ENCODE measurements around the gene KBTBD13. TPM values are rescaled to one million over a fixed set of nuclear protein-coding genes. Genes with fewer than 3 reads are reported as not detected.
"Not testable (repeated sequence)": the region's sequence is repeated elsewhere in the genome, so short reads cannot be mapped to it uniquely, and the experiment has no call there.

KBTBD13 gene
- total RNA-seq, 2 donors from 2014 or later, result 2.6 to 5.2 TPM

GRCh38 chr15:65096481-65097385 lies 20.2 kb downstream of the KBTBD13 start:
- ATAC-seq, result no peak
- no peak for DNase-seq
- intact Hi-C loops (cut with DNase I), result no loop called here

GRCh38 chr15:65097651-65098263 lies 21.2 kb downstream of the KBTBD13 start:
- DNase-seq, result no peak
- no peak for ATAC-seq
- intact Hi-C loops (cut with DNase I), result no loop called here

- no peak for ATAC-seq
Measured at GRCh38 chr15:65099336-65099735, 22.8 kb downstream of the KBTBD13 start.

GRCh38 chr15:65099801-65100200 lies 23.3 kb downstream of the KBTBD13 start:
- intact Hi-C loops (cut with DNase I), result loop anchor here in 1 of 2 donors (5.0 kb wide), 2 partner anchors 48 to 68 kb away; no protein-coding TSS in a partner anchor
- ATAC-seq, result not testable (repeated sequence)

More at GRCh38 chr15:65099336-65099735, 22.8 kb downstream of the KBTBD13 start:
- intact Hi-C loops (cut with DNase I), result no loop called here
- DNase-seq, result no peak

GRCh38 chr15:65100442-65100841 lies 23.9 kb downstream of the KBTBD13 start:
- ATAC-seq, result no peak
- intact Hi-C loops (cut with DNase I), result loop anchor here in 1 of 2 donors (5.0 kb wide), 2 partner anchors 48 to 68 kb away; no protein-coding TSS in a partner anchor
- DNase-seq, result no peak

More at GRCh38 chr15:65099801-65100200, 23.3 kb downstream of the KBTBD13 start:
- DNase-seq, result not testable (repeated sequence)

GRCh38 chr15:65101411-65101890 lies 24.9 kb downstream of the KBTBD13 start:
- DNase-seq, result peak; percentile 76
- intact Hi-C loops (cut with DNase I), result loop anchor here in 1 of 2 donors (5.0 kb wide), 2 partner anchors 49 to 69 kb away; no protein-coding TSS in a partner anchor
- peak; percentile 52 to 61 for ATAC-seq

- DNase-seq, result no peak
- peak; percentile 6 to 36 for ATAC-seq
- intact Hi-C loops (cut with DNase I), result loop anchor here in 1 of 2 donors (5.0 kb wide), 2 partner anchors 50 to 70 kb away; no protein-coding TSS in a partner anchor
Measured at GRCh38 chr15:65101891-65102708, 25.6 kb downstream of the KBTBD13 start.

- intact Hi-C loops (cut with DNase I), result loop anchor here in 1 of 2 donors (5.0 kb wide), 2 partner anchors 51 to 71 kb away; no protein-coding TSS in a partner anchor
- no peak for ATAC-seq
- DNase-seq, result no peak
Measured at GRCh38 chr15:65102912-65103311, 26.4 kb downstream of the KBTBD13 start.

GRCh38 chr15:65105038-65105437 lies 28.5 kb downstream of the KBTBD13 start:
- DNase-seq (no peak), ATAC-seq (no peak)
- intact Hi-C loops (cut with DNase I), result no loop called here

- intact Hi-C loops (cut with DNase I), result no loop called here
- DNase-seq, result no peak
- no peak for ATAC-seq
Measured at GRCh38 chr15:65106011-65106590, 29.6 kb downstream of the KBTBD13 start.

GRCh38 chr15:65110676-65111292 lies 34.2 kb downstream of the KBTBD13 start:
- ATAC-seq, result peak in 1 of 2 donors; percentile 86
- DNase-seq, result peak; percentile 73
- intact Hi-C loops (cut with DNase I), result no loop called here

GRCh38 chr15:65115086-65115485 lies 38.5 kb downstream of the KBTBD13 start, which contains the start of gene UBAP1L:
UBAP1L (minus strand) TSS chr15:65115200; CDS start chr15:65106215, 8,985 bp downstream.
- ATAC-seq, result no peak
- intact Hi-C loops (cut with DNase I), result no loop called here
- DNase-seq, result no peak

- DNase-seq (no peak), ATAC-seq (no peak)
- intact Hi-C loops (cut with DNase I), result no loop called here
Measured at GRCh38 chr15:65115542-65115941, 39.0 kb downstream of the KBTBD13 start.

Other genes starting within 250 kb of the KBTBD13 start
- gene PLEKHO2, start 234.8 kb upstream of the KBTBD13 start, total RNA-seq, result 10 to 100 TPM; 21.3 to 27.0 TPM
- 1 to 10 TPM; 3.9 to 5.0 TPM for gene ANKDD1A, start 164.8 kb upstream of the KBTBD13 start, total RNA-seq
- 10 to 100 TPM; 54.0 to 58.6 TPM for gene SPG21, start 86.8 kb upstream of the KBTBD13 start, total RNA-seq
- gene MTFMT, start 47.1 kb upstream of the KBTBD13 start, total RNA-seq, result 10 to 100 TPM; 13.9 to 23.6 TPM
- not detected for gene SLC51B, start 31.4 kb upstream of the KBTBD13 start, total RNA-seq
- gene RASL12, start 8.8 kb upstream of the KBTBD13 start, total RNA-seq, result 10 to 100 TPM; 53.3 to 63.3 TPM
- 1 to 10 TPM; 2.1 to 2.9 TPM for gene UBAP1L, start 38.5 kb downstream of the KBTBD13 start, total RNA-seq
- 10 to 100 TPM; 15.7 to 19.3 TPM for gene PDCD7, start 57.1 kb downstream of the KBTBD13 start, total RNA-seq
- 10 to 100 TPM; 40.8 to 52.5 TPM for gene CLPX, start 108.6 kb downstream of the KBTBD13 start, total RNA-seq
- 10 to 100 TPM in 1 of 2 donors, 1 to 10 TPM in 1; 8.2 to 31.1 TPM for gene CILP, start 134.7 kb downstream of the KBTBD13 start, total RNA-seq
- 1 to 10 TPM; 3.5 to 4.6 TPM for gene PARP16, start 210.1 kb downstream of the KBTBD13 start, total RNA-seq
- not detected for gene RNU5A-1, start 219.3 kb downstream of the KBTBD13 start, total RNA-seq
- 10 to 100 TPM; 39.9 to 44.0 TPM for gene RNU5B-1, start 227.9 kb downstream of the KBTBD13 start, total RNA-seq